ENCODE results near the gene TNRC6A.
"Not testable (repeated sequence)": the region's sequence is repeated elsewhere in the genome, so short reads cannot be mapped to it uniquely, and the experiment has no call there.

The TNRC6A gene

DNA sequence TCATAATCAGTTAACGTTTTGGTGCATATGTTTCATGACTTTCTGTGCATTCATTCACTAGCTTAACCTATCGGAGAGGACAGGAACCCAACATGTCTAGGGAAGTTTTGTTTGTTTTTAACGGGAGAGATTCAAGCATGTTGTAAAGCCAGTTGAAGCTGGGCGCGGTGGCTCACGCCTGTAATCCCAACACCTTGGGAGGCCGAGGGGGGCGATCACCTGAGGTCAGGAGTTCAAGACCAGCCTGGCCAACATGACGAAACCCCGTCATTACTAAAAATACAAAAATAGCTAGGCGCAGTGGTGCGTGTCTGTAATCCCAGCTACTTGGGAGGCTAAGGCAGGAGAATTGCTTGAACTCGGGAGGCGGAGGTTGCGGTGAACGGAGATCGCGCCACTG lies 1.4 kb upstream of the TNRC6A start:
- DNase-seq (ENCODE audit: low read depth in 2 of 2), result no peak

DNA sequence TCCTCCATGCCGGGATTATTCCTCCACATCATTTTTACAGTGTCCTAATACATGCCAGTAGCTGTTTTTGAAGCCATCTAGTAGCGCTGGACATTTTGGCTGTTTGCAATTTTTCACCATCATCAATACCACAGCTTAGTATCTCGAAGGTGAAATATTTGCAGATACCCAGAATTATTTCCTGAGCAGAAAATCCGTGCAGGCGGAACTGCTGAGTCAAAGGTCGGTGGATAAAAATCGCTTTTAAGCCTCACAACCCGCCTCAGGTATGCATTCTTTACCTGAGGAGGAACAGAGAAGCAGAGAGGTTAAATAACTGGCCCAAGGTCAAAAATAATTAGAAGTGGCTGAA lies 584 bp upstream of the TNRC6A start:
- DNase-seq (ENCODE audit: low read depth in 2 of 2), result no peak

DNA sequence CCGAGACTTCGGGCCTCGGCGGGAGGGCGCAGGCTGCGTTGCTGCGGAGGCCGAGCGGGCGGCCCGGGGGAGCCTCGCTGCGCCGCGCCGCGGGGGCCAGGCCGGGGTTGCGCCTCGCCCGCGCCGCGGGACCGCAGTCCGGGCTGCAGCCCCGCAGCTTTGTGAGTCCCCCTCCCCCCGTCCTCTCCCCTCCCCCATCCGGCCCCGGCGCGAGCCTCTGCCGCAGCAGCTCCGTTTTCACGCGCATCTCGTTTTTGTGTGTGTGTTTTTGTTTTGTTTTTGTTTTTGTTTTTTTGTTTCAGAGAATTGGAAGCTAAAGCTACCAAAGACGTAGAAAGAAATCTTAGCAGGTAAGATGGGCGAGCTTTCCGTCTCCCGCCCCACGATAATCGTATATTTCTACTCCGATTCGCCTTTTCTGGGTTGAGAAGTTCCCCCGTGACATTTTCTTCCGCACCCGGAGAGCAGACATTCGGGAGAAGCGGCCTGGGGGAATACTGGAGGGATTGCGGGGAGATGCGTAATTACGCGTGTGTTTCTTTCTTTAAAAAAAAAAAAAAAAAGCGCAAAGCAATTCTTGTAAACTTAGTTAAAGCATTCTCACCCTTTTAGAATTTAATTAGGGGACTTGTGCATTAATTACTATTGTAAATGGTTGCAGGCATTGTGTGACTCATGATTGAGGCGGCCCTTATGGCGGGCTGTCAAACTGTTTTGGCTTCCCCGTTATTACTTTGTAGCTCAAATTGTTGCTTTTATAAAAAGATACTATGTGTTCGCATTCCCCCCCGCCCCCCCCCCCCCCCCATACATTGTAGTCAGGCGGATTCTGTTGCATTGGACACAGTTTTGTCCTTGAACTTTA lies 732 bp downstream of the TNRC6A start:
- DNase-seq (ENCODE audit: low read depth in 2 of 2), result no peak

DNA sequence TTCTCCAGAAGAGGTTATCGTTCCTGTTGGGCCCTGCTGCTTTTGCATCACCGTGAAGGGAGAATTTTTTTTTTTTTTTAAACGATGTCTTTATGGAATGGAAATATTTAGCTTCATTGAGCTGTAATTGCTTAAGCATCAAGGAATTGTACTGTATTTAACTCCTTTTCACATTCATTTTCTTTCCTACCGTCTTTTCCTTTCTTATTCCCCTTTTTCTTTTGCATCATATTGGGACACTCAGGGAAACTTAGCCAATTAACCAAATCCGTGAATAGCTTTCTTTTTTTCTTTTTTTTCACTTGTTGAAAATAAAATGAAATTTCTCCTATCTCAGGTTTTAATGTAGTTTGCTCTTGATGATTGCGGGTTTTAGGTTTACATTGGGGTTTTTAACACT lies 1.5 kb downstream of the TNRC6A start:
- DNase-seq (ENCODE audit: low read depth in 2 of 2), result no peak

DNA sequence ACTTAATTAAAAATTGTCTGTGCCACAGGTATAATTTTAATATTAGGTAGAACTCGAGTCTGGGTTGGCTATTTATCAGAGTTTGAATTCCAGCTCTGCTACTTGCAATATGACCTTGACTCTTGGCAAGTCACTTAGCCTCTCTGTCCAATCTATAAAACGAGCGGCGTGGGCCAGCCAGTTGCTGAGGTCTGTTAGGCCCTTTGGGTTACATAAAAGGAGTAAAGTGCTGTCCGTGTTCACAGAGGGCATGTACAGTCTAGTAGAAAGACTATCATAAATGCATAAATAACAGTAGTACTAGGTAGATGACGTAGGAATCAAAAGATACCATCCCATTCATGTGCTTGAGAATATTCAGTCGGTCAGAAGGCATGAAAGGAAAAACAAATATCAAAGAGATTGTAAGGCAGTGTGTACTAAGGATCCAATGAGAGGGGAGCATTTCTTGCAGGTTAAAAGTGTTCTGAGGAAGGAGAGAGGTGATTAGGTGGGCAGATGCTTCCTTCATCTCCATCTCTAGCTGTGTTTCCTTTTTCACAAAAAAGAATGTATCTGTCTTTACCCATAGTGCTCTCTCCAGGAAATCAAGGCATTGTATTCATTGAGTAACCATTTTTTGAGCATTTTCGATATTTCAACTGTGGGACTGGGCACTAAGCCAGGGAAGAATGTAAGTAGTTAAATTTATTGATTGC lies 2.4 kb downstream of the TNRC6A start:
- DNase-seq (ENCODE audit: low read depth in 2 of 2), result no peak

DNA sequence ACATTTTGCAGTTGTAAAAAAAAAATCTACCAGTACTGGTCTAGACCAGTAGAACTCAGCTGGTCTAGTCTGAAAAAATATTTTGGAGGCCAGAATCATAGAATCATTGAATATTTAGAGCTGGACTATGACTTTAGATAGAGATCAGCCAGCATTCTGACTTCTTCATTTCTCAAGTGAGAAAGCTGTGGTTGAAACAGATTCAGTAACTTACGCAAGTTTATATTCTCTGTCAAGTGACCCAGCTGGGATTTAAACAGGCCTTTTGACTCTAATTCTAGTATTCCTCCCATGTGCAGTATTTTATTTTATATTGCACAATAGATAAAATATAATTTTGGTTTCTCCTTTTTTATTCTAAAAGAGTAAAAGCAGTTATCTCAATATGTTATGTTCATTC lies 4.9 kb downstream of the TNRC6A start:
- no peak for DNase-seq (ENCODE audit: low read depth in 2 of 2)

DNA sequence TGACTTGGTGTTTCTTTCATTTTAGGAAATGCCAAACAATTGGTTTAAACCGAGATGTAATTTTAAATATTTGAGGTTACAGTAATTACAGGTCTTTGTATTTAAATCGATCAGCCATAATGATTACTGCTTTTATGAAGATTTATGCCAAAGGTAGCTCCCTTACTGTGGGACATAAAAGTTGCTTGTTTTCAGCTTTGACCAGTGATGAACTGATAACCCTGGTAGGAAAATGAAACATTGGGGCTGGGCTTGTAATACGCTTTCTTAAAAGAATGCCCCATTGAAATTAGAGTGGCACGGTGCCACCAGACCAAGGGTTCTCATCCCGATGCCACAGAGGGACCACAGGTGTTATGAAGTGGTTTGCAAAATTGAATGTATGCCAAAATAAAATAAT lies 7.3 kb downstream of the TNRC6A start:
- no peak for DNase-seq (ENCODE audit: low read depth in 2 of 2)

DNA sequence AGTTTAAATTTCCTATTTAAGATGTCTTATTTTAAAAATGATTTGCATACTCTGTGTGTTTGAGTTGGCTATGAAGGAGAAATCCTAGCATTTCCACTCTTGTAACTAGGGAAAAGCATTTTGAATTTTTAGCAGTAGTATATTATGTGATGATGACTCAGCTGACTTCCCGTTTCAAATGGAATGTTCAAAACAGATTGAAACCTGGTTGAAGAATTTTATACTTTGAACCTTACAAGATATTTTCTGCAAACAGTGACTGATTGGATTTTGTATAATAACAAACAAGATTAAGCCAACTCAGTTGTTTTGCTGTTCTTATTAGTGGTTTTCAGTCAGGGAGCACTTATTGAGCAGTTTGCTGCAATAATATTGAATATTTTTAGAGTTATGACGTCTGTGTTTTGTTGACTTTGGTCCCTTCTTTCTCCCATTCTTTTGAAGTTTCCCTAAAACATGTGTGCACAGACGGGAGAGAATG lies 8.0 kb downstream of the TNRC6A start:
- DNase-seq (ENCODE audit: low read depth in 2 of 2), result no peak

DNA sequence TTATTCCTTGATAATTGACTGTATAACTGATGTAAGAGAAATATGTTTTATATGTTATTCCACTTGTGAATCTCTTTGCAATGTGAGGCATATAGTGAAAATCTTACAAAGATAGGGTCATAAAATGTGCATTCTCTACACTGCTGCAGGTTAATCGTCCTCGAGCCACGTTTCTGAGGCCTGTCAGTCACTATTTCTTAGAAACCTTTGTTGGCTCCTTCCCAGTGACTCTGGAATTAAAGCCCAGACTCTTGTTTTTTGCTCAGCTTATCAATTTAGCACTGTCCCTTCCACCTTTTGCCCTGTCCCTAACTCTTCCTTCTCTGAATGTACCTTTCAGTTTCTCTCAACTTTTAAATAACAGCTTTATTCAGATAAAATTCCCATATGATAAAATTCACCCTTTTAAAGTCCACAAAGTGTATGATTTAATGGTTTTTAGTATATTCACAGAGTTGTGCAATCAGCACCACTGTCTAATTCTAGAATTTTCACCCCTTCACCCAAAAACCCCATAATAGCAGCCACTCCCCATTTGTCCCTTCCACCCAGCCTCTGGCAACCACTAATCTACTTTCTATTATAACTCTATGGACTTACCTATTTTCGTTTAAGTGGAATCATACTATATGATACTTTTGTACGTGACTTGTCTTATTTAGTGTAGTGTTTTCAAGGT lies 8.6 kb downstream of the TNRC6A start:
- DNase-seq (ENCODE audit: low read depth in 2 of 2), result no peak

DNA sequence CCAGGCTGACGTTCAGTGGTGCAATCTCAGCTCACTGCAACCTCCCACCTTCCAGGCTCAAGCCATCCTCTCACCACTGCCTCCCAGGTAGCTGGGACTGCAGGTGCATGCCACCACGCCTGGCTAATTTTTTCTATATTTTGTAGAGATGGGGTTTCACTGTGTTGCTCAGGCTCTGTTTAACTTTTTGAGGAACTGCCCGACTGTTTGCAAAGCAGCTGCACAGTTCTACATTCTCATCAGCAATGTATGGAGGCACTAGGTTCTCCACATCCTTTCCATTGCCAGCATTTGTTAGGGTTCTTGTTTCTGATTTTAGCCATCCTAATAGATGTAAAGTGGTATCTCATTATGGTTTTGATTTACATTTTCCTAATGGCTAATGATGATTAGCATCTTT lies 9.4 kb downstream of the TNRC6A start:
- no peak for DNase-seq (ENCODE audit: low read depth in 2 of 2)

DNA sequence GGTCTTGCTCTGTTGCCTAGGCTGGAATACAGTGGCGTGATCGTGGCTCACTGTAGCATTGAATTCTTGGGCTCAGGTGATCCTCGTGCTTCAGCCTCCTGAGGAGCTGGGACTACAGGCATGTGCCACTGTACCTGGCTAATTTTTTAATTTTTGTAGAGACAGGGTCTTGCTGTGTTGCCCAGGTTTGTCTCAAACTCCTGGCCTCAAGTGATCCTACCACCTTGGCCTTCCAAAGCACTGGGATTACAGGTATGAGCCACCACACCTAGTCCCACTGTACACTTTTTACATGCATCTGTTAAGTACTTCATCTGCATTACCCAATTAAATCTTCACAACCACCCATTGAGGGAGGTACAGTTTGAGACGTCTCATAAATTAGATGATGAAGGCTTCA lies 12.4 kb downstream of the TNRC6A start:
- DNase-seq (ENCODE audit: low read depth in 2 of 2), result no peak

DNA sequence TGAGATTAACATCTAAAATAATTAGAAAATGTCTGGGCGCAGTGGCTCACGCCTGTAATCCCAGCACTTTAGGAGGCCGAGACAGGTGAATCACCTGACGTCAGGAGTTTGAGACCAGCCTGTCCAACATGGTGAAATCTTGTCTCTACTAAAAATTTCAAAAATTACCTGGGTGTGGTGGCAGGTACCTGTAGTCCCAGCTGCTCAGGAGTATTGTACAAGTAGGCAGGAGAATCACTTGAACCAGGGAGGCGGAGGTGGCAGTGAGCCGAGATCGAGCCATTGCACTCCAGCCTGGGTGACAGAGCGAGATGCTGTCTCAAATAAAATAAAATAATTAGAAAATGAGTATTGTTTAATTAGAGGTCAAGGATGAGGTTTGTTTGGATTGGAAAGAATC lies 13.2 kb downstream of the TNRC6A start:
- not testable (repeated sequence) for DNase-seq (ENCODE audit: low read depth in 2 of 2)

DNA sequence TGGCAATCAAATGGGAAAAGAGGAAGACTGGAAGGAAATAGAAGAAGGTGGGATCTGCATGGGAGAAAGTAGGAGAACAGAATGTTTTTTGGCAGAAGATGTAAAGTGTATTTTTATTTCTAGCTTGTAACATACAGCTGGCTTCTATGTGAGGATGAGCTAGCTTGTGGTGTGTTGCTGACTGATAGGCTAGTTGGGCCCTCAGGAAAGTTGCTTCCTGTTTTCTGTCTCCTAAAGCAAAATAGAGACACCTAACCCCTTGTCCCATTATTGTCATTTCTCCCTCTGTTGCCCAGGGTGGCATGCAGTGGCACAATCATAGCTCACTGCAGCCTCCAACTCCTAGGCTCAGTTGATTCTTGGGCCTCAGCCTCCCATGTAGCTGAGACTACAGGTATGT lies 15.9 kb downstream of the TNRC6A start:
- no peak for DNase-seq (ENCODE audit: low read depth in 2 of 2)

DNA sequence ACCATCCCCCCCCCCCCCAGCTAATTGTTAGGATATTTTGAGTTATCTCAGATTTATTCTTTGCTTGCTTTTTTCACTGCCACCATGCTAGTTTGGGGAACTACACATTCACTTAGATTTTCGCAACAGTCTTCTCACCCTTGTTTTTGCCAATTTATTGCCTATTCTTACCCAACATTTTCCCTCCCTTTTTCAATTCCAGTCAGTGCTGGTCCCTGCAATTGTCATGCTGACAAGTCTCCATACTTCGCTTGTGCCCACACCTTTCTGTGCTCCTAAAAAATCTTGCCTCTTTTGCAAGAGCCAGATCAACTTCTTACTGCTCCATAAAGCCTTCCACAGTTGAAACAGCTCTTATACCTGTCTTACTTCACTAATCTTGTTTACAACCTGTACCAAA lies 16.3 kb downstream of the TNRC6A start:
- DNase-seq (ENCODE audit: low read depth in 2 of 2), result no peak

DNA sequence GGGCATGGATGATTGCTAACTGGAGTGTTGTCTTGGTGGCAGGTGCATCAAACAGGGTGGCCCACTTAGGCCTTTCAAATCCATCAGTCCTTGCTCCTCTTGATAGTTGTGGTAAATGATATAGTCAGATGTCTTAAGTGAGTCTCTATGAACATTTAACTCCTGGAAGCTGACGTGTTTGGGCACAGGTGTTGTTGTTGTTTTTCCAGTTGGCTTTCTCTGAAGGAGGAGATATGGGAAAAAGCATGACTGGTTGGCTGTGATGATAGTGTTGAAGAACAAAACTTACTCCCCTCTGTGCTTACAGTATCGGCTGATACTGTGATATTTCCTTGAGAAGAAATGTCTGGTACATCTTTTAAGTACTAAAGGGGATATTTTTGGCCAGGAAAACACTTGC lies 18.0 kb downstream of the TNRC6A start:
- DNase-seq (ENCODE audit: low read depth in 2 of 2), result no peak

DNA sequence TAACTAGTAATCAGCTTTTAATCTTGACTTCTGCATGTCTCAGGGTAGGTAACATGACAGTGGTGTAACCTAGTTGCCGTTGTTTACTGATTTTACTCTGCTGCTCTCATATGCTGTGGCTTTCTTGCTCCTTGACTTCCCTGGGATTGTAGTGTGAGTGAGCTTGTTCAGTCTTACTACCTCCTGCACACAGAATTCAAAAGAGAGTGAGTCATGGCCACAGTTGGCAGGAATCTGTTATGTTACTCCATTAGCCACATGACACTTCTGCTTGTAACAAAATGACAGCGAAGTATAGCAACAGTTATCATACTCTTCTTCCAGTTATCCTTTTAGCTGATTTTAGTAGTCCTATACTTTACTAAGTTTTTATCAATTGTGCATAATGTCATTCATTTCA lies 18.8 kb downstream of the TNRC6A start:
- no peak for DNase-seq (ENCODE audit: low read depth in 2 of 2)

DNA sequence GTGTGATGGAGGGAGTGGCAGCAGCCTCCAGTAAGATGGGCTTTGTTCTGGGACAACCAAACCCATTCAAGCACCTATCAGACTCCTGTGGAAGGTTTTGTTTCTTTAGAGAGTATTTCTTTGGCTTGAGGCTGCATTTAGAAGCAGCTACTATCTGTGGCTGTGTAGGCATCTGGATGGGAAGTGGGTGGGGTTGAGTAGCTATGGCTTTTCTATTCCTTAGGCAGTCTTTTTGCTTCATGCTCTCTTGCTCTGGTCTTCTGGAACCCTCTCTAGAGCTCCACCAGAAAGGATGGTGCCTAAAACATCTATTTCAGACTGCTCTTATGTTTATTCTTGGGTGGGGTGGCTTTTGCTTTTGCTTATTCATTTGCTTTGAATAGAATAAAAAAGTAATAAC lies 19.9 kb downstream of the TNRC6A start:
- DNase-seq (ENCODE audit: low read depth in 2 of 2), result no peak

DNA sequence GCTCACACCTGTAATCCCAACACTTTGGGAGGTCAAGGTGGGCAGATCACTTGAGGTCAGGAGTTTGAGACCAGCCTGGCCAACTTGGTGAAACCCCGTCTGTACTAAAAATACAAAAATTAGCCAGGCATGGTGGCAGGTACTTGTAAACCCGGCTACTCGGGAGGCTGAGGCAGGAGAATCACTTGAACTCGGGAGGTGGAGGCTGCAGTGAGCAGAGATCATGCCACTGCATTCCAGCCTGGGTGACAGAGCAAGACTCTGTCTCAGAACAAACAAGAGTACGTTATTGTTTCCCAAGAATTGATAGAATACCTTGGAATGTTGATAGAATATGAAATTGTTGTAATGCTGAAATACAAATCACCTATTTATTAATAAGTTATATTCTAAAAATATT lies 20.4 kb downstream of the TNRC6A start:
- not testable (repeated sequence) for DNase-seq (ENCODE audit: low read depth in 2 of 2)

DNA sequence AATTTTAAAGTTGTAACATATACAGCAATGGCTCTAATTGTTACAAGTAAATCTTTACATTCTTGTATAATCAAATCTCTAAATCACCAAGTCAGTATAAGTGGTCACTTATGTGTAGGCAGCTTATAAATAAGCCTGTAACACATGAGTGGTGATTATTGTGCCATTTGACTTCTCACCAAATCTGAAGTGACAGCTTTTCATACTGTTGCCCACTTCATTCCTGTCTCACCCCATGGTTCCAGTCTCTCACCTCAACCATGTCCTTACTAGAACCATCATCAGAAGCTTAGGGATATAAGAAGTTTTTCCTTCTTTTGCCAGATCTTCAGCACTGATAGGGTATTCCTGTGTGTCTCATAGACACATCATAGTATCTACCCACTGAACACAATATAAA lies 23.5 kb downstream of the TNRC6A start:
- no peak for DNase-seq (ENCODE audit: low read depth in 2 of 2)

DNA sequence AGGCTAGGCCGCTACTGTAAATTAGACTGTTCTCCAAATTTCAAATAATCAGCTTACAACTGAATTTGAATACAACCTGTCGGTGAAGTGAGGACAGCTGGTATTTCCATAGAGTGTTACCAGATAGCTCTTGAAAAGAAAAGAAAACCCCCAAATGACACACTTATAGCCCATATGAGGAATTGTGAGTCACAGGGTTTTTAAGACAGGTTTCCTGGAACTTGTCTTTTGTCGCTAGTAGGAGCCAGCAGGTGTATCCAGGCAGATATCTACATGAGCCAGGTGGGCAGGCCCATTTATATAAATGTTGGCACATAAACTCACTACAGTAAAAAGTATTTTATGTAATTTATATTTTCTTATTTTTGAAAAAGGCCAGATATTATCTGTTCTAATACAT lies 24.0 kb downstream of the TNRC6A start:
- DNase-seq (ENCODE audit: low read depth in 2 of 2), result no peak

DNA sequence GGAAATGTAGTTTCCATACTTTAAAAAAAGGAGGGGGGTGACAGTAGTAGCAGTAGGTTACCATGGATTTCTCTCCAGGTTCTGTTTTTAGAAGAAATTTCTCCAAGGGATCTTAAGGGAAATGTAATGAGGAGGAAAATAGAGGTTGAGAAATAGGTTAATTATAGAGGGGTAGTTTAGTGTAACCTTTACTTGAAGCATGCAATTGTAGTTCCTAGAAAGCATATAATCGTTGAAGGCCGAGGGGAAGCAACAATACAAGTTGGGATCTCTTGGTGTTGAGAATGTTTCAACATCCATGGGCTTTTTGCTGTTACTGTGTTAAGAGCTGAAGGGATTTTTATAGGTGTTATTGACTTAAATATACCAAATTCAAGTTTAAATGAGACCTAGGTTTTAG lies 25.1 kb downstream of the TNRC6A start:
- DNase-seq (ENCODE audit: low read depth in 2 of 2), result no peak

DNA sequence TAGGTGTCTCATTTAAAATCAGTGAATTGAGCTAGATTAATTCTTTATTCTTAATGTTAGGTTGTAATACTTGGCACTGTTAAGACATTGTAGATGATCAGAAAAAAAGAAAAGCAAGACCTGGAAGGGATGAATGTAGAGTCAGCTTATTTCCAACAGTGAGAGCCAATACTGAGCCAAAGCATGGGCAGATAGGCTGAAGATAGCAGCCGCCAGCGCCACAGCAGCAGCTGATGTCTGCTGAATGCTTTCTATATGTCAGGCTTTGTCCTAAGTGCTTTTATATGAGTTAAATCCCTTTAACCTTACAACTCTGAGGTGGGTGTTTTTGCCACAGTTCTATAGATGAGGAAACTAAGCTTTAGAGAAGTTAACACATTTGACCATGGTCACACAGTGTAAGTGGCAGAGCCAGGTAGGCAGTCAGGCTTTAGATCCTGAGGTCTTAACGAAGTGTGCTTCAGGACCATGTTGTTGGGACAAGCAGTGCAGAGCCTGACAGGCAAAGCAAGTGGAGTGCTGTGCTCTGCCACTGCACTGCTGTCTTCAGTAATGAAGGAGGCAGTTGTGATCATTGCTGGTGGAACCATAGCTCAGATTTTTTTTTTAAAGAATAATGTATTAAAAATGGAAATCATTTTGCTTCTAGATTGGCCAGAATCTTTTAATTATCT lies 25.9 kb downstream of the TNRC6A start:
- DNase-seq (ENCODE audit: low read depth in 2 of 2), result no peak
